ENCODE data around the gene CLEC2D.
"Not testable (repeated sequence)": the region's sequence is repeated elsewhere in the genome, so short reads cannot be mapped to it uniquely, and the experiment has no call there.

The CLEC2D gene

DNA sequence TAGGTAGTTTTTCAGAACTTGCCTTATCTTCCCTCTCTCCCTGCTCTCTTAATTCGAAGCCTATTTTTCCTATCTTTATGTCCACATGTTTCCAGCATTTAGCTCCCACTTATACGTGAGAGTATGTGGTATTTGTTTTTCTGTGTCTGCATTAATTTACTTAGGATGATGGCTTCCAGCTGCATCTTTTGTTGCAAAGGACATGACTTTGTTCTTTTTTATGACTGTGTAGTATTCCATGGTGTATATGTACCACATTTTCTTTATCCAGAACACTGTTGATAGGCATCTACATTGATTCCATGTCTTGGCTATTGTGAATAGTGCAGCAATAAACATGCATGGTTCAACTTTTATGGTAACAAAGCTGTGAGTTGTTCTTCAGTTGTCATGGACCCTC is 7.8 kb upstream of the CLEC2D start:
- DNase-seq = no peak

DNA sequence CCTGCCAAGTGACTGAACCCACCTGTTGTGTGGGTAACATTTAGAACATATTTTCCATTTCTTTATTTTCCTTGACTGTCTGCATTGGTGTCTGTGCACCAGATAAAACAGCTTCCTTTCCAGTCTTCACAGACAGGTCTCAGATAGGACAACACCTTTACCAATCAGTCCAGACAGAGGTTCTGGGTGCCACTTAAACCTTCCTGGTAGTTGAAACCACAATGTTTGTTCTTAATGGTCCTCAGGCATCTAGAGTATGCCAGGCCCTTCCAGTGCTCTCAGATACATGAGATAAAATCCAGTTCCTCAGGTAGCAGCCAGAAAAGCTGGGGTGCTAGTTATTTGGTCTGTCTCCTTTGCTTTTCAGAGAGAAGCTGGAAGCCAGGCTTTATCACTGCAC is 7.0 kb upstream of the CLEC2D start:
- DNase-seq = no peak

DNA sequence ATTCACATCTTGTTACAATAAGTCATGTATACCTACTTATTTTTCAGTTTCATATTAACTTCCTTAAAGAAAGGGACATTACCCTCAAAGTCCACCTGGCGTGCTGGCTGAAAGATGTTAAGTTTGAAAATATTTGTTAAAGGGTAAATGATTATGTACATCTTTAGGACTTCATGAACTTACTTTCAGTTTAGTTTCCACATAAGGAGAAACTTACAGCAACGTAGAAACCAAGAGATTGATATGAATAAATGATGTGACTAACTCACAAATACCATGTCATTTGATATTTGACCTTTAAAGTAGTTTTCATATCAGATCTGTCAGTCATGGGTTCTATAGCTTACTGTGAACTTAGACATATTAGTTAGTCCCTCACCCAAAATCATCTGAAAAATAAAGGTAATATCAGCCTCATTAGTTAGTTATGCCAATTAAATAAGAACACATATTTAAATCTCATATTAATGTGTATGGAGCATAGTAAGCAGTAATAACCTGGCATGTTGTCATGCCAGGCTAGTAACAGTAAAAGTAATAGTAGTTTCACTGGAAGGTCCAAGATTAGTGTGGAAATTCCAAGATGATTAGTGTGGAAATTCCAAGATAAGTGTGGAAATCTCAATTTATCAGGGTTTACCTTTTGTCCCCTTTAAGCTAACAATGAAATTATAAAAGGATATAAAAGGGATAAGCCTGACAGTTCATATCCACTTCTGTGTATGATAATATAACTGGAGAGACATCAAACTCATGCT is 1.9 kb upstream of the CLEC2D start:
- no peak for DNase-seq

DNA sequence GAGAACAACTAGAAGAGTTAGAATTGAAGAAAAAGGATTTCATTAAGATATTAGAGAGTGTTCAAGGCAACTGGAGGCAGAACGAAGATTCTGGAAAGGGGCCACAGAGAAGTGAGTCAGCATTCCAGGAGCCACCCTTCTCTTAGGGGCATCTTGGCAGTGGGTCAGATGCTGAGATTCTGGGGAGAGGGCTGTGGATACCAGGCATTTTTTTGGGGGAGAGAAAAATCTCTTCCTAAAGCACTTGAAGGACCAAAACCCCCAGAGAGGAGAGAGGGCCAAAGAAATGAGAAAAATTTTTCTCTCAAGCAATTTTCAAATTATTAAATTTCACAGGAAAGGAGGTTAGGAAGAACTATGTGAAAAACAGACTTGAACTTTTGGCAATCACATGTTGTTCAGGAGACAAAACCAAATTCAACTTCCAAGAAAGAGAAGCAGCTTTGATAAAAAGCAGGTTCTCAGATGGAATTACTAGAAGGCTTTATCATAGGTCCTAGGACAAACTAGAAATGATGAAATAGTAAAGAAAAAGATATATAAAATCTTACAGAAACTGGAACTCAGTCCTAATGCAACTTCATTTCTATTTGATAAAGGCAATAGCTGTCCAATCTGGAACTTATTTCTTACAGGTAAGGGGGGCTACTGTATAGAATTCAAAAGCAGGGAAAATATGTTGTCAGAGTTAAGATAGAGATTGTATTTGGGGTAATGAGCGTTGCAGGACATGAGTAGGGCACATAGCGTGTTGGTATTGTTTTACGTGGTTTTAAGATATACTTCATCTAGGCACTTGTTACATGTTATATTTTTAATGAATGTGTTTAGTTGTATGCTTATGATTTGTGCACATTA is 1.1 kb upstream of the CLEC2D start:
- no peak for DNase-seq

DNA sequence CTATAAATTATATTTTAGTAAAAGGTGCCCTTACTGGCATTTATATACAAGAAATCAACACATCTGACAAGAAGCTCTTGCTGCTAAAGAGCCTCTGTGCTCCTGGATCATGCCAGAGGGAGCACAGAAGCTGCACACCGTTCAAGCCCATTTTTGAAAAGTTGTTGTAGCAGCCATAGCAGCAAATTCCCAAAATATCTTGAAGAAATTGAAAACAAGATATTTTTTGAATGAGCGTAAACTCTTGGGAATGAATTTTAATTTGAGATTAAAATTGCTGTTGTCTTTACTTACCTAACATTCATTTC is 540 bp upstream of the CLEC2D start:
- DNase-seq = no peak

DNA sequence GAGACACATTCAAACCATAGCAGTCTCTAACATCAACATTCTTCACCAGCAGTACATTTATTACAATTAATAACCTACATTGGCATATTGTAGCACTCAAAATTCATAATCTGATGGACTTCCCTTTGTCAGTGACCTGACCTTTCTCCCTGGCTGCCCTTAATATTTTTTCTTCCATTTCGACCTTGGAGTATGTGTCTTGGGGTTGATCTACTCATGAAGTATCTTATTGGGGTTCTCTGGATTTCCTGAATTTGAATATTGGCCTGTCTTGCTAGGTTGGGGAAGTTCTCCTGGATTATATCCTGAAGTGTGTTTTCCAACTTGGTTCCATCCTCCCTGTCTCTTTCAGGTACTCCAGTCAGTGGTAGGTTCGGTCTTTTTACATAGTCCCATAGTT is 2.8 kb downstream of the CLEC2D start:
- not testable (repeated sequence) for DNase-seq

DNA sequence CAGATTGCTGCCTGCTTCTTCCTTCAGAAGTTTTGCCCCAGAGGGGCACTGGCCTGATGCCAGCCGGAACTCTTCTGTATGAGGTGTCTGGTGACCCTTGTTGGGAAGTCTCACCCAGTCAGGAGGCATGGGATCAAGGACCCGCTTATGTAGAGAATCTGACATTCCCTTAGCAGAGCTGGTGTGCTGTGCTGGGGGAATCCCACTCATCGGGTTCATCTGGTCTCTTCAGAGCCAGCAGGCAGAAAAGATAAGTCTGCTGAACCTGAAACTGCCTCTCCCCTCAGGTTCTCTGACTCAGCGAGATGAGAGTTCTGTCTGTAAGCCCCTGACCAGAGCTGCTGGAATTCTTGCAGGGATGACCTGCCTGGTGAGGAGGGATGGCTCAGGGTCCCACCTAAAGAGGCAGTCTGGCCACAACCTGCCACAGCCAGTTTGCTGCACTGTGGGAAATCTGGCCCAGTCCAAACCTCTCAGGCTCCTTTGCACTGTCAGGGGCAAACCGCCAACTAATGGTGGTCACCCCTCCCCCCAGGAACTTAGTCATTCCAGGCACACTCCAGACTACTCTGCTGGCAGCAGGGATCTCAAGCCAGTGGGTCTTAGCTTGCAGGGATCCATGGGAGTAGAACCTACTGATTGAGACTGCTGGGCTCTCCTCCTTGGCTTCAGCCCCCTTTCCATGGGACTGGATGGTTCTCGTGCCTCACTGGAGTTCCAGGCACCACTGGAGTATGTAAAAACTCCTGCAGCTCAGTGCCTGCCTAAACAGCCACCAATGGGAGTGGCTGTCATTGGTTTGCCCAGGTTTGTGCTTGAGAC is 4.1 kb downstream of the CLEC2D start:
- DNase-seq = peak; percentile 1

DNA sequence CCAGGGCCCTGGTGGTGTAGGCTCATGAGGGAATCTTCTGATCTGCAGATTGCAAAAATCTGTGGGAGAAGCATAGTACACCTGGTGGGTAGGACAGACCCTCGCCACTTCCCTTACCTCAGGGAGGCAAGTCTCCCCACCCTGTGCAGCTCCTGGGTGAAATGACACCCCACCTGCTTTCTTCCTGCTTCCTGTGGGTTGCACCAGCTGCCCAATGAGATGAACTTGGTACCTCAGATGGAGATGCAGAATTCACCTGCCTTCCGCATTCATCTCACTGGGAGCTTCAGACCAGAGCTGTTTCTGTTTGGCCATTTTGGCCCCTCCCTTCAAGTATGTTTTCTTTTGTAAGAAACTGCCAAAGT is 4.7 kb downstream of the CLEC2D start:
- DNase-seq = no peak

DNA sequence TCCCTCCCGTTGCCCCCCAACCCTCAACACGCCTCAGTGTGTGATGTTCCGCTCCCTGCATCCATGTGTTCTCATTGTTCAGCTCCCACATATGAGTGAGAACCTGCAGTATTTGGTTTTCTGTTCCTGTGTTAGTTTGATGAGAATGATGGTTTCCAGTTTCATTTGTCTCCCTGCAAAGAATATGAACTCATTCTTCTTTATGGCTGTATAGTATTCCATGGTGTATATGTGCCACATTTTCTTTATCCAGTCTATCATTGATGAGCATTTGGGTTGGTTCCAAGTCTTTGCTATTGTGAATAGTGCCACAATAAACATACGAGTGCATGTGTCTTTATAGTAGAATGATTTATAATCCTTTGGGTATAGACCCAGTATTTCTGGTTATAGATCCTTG is 13.0 kb downstream of the CLEC2D start:
- DNase-seq = not testable (repeated sequence)

DNA sequence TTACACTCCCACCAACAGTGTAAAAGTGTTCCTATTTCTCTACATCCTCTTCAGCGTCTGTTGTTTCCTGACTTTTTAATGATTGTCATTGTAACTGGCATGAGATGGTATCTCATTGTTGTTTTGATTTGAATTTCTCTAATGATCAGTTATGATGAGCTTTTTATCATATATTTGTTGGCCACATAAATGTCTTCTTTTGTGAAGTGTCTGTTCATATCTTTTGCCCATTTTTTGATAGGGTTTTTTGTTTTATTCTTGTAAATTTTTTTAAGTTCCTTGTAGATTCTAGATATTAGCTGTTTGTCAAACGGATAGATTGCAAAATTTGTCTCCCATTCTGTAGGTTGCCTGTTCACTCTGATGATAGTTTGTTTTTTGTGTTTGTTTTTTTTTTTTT is 13.4 kb downstream of the CLEC2D start:
- DNase-seq = not testable (repeated sequence)

DNA sequence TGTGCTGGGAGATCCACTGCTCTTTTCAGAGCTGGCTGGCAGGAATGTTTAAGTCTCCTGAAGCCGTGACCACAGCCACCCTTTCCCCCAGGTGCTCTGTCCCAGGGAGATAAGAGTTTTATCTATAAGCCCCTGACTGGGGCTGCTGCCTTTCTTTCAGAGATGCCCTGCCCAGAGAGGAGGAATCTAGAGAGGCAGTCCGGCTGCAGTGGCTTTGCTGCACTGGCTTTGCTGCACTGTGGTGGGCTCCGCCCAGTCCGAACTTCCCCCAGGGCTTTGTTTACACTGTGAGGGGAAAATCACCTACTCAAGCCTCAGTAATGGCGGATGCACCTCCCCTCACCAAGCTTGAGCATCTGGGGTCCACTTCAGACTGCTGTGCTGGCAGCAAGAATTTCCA is 15.9 kb downstream of the CLEC2D start:
- not testable (repeated sequence) for DNase-seq

DNA sequence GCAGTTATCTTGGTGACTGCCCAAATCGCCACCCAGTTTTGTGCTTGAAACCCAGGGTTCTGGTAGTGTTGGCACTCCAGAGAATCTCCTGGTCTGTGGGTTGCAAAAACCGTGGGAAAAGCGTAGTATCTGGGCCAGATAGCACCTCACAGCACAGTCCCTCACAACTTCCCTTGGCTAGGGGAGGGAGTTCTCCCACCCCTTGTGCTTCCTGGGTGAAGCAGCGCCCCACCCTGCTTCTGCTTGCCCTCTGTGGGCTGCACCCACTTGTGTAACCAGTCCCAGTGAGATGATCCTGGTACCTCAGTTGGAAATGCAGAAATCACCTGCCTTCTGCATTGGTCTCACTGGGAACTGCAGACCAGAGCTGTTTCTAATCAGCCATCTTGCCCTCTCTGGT is 16.4 kb downstream of the CLEC2D start:
- no peak for DNase-seq

DNA sequence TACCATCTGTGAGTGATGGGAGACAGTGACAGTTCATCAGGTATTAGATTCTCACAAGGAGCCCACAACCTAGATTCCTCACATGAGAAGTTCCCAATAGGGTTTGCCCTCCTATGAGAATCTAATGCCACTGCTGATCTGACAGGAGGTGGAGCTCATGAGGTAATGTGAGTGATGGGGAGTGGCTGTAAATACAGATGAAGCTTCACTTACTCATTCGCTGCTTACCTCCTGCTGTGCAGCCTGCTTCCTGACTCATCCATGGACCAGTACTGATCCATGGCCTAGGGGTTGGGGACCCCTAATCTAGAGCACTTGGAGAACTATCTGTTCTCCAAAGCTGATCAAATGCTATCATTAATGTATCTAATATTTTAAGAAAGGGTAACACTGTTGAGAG is 17.7 kb downstream of the CLEC2D start:
- DNase-seq = no peak

DNA sequence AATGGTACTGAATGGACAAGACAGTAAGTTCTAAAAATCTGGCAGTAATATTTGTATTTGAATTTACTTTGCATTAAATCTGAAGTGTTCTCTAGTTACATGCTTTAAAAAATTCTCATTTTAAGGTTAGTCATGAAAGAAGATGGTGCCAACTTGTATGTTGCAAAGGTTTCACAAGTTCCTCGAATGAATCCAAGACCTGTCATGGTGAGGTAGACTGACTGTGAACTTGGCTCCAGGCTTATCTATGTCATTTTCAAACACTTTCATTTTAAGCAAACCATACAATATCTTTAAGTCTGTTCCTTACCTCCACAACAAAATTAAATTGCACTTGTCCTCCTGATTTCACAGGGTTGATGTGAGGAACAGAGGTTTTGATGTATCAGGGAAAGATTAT is 23.4 kb downstream of the CLEC2D start:
- DNase-seq = no peak

DNA sequence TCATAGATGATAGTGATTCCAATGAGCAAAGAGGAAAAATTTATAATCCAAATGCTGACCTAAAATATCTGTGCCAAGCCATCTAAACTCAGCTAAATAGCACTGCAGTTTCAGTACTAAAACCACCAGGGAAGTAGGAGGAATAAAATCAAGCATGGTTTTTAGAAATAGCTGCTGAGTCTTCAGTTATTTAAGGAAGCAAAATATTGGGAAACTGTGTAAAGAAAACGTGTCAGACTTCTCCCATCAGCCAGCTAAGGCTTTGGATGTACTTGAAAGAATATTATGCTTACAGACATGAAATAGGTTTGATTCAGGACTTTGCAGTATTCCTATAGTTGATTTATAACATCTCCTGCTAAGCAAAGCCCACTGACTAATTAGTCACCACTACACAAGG is 24.7 kb downstream of the CLEC2D start:
- no peak for DNase-seq

DNA sequence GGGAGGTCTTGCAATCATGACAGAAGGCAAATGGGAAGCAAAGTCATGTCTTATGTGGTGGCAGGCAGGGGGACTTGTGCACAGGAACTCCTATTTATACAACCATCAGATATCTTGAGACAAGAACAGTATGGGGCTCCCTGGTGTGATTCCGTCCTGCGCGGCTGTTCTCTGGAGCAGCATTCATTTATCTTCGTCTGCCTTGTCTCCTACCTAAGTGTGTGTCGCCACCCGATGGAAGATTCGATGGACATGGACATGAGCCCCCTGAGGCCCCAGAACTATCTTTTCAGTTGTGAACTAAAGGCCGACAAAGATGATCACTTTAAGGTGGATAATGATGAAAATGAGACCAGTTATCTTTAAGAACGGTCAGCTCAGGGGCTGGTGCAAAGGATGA is 25.6 kb downstream of the CLEC2D start:
- not testable (repeated sequence) for DNase-seq

DNA sequence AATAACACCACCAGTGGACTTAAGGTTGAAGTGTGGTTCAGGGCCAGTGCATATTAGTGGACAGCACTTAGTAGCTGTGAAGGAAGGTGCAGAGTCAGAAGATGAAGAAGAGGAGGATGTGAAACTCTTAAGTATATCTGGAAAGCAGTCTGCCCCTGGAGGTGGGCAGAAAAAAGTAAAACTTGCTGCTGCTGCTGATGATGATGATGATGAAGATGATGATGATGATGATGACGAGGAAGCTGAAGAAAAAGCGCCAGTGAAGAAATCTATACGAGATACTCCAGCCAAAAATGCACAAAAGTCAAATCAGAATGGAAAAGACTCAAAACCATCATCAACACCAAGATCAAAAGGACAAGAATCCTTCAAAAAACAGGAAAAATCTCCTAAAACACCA is 26.1 kb downstream of the CLEC2D start:
- DNase-seq = not testable (repeated sequence)

DNA sequence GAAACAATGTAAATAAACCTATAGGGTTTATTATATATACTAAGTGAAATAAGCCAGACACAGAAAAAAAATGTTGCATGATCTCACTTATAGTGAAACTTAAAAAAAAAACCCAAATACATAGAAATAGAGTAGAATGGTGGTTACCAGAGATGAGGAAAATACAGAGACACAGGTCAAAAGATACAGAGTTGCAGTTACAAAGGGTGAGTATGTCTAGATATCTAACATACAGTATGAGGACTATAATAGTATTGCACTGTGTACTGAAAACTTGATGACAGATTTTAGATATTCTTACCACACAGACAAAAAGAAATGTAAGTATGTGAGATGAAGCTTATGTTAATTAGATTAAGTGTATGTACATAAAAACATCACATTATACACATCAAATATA is 28.1 kb downstream of the CLEC2D start:
- no peak for DNase-seq

DNA sequence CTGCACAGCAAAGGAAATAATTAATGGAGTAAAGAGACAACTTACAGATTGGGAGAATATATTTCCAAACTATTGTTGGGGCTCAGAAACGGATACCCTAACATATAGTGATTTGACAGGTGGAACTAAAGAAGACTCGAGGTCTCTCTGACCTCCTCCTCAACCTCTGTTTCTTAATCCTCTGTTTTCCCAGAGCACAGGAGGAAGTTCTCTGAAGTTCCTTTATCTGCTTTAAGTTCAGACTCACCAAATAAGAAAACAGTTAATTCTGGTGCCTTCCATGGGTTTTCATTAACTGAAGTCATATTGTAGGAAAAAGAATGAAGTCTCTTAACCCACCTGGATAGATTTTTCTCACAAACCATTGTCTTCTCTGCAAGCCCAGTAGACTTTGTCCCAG is 29.2 kb downstream of the CLEC2D start:
- DNase-seq = no peak

DNA sequence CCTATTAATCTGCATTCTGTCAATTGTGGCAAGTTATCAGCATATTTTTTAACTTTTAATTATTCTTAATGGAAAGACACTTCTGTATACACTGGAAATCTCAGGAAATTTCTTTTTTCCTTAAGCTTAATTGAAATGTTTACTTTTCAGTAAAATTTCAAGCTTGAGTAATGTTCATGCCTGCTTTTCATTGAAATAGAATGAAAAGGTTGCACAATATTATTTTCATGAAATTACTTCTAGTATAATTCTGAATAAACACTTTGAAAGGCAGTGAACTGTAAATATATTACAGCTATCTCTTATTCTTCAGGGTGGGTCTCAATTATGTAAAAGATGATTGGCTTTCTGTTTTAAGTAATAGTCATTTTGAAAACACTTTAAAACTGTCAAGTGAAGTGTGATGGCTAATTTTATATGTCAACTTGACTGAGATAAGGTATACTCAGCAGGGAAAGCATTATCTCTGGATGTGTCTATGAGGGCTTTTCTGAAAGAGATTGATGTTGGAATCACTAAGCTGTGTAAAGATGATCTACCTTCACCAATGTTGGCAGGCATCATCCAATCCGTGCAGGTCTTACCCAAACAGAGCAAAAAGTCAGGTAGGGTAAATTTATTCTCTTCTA is 29.9 kb downstream of the CLEC2D start:
- DNase-seq = no peak

DNA sequence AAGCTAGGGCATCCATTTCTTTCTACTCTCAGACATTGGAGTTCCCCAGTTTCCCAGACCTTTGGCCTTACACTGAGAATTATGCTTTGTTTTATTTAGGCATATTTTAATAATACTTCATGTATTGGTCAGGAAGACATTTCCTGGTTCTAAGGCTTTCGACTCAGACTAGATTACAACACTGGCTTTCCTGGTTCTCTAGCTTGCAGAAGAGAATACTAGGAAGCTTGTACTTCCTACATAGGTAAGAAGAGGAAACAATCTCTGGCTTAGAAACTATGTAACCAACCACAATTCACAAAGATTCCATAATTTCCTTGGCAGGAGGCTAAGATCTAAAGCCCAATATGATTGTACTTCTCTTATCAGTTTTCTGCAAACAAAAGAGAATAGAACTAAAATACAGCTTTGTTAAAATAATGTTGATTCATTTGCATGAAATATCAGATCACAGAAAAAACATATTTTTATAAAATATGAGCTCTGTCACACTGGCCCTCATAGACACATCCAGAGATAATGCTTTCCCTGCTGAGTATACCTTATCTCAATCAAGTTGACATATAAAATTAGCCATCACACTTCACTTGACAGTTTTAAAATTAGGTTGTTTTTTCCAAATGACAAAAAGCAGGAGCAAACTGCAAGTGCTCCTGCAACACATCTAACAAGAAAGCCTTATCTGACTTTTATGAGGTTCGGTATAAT is 30.5 kb downstream of the CLEC2D start:
- DNase-seq = no peak

DNA sequence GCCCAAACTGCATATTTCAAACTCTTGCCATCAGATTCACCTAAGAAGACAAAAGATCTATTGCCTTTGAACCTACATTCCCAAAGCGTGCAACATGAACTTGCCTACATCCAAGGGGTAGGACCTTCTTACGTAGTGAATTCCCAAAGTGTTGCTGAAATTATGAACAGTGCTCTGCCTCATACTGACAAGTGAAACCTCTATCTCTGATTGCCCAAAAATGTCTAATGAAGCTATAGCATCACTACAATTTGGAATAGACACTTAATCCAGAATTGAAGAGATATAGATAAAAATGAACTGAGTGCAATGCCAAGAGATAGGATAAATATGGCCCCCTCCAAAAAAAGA is 31.1 kb downstream of the CLEC2D start:
- no peak for DNase-seq
